Skeletal muscle cell (primary cell): Measurements from ENCODE around the gene NLRP12.
"Not testable (repeated sequence)": the region's sequence is repeated elsewhere in the genome, so short reads cannot be mapped to it uniquely, and the experiment has no call there.

Experiments used
- DNase-seq: peaks from one replicate; pipeline ENCODE4 v3.0.0-alpha.2; 2010; ENCODE audit warnings: low read depth
- H3K4me3 ChIP-seq: 2 replicates; pipeline ENCODE4 v1.5.1; 2011; ENCODE audit warnings: low read depth, mild to moderate bottlenecking, control low read depth, low read length, moderate library complexity

NLRP12 gene

GRCh38 chr19:53786744-53787143, 37.4 kb downstream of the NLRP12 start:
- no peak overlapping the region for H3K4me3 ChIP-seq
- DNase-seq, result no peak

- no peak overlapping the region for H3K4me3 ChIP-seq
- no peak for DNase-seq
These were observed 38.8 kb downstream of the NLRP12 start for GRCh38 chr19:53785196-53785889.

- no peak for DNase-seq
- no peak overlapping the region for H3K4me3 ChIP-seq
These were observed 41.4 kb downstream of the NLRP12 start for GRCh38 chr19:53782698-53783097.

DNA sequence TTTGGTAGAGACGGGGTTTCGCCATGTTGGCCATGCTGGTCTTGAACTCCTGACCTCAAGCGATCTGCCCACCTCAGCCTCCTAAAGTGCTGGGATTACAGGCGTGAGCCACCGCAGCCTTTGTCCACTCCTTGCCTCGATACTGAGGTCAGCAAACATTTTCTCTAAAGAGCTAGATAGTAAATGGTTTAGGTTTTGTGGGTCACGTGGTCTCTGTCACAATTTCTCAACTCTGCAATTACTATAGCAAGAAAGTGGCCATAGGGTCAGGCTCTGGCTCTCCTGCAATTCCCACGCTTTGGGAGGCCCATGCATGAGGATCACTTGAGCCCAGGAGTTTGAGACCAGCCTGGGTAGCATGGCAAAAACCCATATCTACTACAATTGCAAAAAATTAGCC, 42.8 kb downstream of the NLRP12 start:
- H3K4me3 ChIP-seq, DNase-seq: not testable (repeated sequence)

DNA sequence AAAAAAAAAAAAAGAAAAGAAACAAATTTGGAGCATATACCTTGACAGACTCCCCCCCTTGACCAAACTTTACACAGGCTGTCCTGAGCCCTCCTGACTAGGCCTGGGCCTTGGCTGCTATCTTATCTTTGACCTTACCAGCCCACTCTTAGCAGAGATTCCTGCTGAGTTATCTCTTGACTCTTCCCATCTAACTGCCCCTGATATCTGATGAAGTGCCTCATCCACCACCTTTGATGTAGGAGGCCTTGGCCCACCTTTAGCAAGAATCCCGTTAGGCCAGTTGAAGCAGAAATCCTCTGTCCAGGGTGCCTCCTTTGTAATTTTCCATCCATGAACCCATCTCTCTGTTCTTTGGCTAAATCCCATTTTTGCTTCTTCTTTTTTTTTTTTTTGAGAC, 43.6 kb downstream of the NLRP12 start:
- no peak overlapping the region for H3K4me3 ChIP-seq
- DNase-seq, result no peak

GRCh38 chr19:53775524-53775923, 48.6 kb downstream of the NLRP12 start:
- no peak overlapping the region for H3K4me3 ChIP-seq
- no peak for DNase-seq

DNA sequence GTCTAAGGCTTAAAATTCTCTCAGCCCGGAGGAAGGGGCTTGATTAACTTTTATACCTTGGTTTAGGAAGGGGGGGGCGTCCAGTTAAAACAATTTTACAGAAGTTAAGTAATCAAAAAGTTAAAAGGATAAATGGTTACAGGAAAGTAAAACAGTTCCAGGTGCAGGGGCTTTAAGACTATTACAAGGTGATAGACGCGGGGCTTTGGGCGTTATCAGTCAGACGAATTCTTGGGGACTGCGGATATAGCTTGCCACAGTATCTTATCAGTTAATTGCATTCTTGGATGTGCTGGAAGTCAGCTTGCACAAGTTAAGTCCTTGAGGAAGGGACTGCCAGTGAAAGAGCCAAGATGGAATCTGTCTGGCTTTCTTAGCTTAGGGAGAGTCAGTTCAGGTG, 49.6 kb downstream of the NLRP12 start:
- not testable (repeated sequence) for H3K4me3 ChIP-seq, DNase-seq

DNA sequence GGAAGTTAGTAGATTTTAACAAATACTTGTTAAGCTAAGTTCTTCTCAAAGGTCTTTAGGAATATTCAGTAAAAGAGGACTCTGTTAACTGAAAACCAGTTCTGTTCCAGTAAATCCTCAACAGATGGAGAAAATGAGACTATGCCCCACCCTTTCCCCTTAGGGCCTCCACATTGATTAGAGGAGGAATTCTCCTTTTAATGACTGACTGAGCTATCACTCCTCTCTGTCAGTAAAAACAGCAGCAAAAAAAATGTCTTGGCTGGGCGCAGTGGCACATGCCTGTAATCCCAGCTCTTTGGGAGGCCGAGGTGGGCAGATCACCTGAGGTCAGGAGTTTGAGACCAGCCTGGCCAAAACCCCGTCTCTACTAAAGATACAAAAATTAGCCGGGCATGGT, 50.1 kb downstream of the NLRP12 start:
- no peak for DNase-seq
- no peak overlapping the region for H3K4me3 ChIP-seq

- peak; percentile 7 for DNase-seq
- H3K4me3 ChIP-seq, result no peak overlapping the region
These were observed 51.2 kb downstream of the NLRP12 start for GRCh38 chr19:53772943-53773342.

GRCh38 chr19:53771144-53771543, 53.0 kb downstream of the NLRP12 start:
- no peak overlapping the region for H3K4me3 ChIP-seq
- no peak for DNase-seq

DNA sequence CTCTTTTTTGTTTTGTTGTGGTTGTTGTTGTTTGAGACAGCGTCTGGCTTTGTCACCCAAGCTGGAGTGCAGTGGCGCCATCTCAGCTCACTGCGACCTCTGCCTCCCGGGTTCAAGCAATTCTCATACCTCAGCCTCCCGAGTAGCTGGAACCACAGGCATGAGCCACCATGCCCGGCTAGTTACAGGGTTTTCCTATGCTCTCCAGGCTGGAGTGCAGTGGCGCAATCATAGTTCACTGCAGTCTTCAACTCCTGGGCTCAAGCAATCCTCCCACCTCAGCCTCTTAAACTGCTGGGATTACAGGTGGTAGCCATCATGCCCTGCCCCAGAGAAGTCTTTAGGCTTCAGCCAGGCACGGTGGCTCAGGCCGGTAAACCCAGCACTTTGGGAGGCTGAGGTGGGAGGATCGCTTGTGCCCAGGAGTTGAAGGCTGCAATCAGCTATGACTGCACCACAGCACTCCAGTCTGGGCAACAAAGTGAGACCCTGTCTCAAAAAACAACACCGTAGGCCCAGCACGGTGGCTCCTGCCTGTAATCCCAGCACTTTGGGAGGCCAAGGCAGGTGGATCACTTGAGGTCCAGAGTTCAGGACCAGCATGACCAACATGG, 54.3 kb downstream of the NLRP12 start:
- not testable (repeated sequence) for DNase-seq

GRCh38 chr19:53768401-53768800, 55.7 kb downstream of the NLRP12 start:
- H3K4me3 ChIP-seq, result no peak overlapping the region
- DNase-seq, result no peak

More for the DNA sequence above, 54.3 kb downstream of the NLRP12 start:
- H3K4me3 ChIP-seq, result not testable (repeated sequence)

- H3K4me3 ChIP-seq, DNase-seq: not testable (repeated sequence)
These were observed 65.1 kb downstream of the NLRP12 start for GRCh38 chr19:53758991-53759390.
